GM19025 (cell line): Measurements from ENCODE around the gene CHN2.
"Not testable (repeated sequence)": the region's sequence is repeated elsewhere in the genome, so short reads cannot be mapped to it uniquely, and the experiment has no call there.

ENCODE experiments used
- ATAC-seq: cut with Tn5 transposase; IDR thresholded peaks from one replicate; pipeline ENCODE4 v1.9.1; 2021; ENCODE audit warnings: mild to moderate bottlenecking, low read depth, moderate library complexity; ENCODE audit not compliant: unreplicated experiment

CHN2 gene

DNA sequence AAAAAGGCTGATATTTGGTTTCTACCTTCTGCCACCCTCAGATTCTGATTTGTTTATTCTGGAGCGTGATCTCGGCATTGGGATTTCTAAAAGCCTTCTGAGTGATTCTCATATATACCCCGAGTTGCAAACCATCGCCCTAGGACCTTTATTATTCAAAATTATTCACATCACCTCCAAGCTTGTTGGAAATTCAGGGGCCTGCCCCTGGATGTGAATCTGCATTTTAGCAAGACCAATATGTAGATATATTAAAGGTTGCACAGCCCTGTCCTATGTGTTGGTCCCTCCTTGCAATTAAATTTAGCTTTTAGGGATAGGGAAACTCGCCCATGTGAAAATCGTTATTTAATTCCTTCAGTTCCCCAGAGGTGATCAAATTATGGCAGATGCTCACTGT is 9.0 kb upstream of the CHN2 start:
- no peak for ATAC-seq

DNA sequence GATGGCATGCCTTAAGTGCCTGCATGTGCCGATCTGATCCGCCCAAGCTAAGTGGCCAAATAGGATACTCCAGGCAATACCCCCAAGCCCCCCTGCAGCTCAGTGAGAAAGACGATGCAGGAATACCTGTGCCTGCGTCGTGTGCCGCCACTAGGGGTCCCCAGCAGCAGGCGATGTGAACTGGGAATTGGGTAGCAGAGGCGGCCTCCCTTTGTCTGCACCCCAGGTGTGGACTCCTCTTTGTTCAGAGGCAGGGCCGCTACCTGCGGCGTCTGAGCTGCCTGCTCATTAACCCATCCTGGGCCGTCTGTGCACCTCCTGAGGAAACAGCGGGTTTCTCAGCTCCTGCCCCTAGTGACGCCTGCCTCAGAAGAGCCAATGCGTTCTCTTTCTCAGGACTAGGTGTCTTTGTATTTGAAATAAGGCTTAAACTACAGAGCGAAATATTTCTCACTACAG is 4.8 kb upstream of the CHN2 start:
- ATAC-seq, result no peak

DNA sequence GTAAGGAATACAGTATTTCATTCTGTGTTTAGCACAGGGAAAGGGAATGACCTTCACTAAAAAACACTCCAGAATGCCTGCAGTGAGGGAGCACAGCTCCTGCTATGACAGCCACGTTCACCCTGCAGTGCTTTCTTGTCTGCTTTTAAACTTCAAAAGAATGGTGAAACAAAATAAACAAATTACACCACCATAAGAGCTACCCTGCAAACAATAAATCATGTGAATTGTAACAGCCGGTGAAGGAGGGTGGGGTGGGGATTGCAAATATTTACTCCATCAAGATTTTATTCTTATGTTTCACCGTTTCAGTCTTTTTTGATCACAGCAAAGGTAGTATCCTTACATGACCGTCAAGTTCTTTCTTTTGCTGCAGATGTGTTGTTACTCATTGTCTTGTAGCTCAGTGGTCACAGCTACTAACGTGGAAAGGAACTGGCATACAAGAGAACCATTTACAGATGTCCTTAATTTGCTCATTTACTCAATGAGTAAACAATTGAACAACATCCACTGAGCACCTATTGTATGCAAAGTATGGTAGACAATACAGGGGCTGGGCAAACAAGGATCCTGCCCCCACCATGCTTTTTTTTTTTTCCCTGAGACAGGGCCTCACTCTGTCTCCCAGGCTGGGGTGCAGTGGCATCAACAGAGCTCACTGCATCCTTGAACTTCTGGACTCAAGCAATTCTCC is 4.1 kb upstream of the CHN2 start:
- no peak for ATAC-seq

DNA sequence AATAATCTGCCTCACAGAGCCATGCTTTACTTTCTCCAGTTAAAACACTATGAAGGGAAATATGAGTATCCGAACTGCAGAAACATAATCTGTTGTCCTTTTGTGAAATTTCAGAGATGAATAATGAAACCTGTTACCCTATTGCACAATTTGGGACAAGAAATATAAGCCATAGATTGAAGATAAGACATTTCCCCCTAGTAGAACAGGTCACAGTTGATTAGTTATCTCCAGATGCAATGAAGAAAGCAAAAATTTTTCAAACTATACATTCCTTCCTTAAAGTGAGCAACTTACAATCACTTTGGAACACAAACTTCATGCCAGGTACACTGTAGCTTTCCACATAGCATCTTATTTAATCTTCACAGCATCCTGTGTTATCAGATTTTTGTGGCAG is 2.3 kb upstream of the CHN2 start:
- ATAC-seq, result no peak

DNA sequence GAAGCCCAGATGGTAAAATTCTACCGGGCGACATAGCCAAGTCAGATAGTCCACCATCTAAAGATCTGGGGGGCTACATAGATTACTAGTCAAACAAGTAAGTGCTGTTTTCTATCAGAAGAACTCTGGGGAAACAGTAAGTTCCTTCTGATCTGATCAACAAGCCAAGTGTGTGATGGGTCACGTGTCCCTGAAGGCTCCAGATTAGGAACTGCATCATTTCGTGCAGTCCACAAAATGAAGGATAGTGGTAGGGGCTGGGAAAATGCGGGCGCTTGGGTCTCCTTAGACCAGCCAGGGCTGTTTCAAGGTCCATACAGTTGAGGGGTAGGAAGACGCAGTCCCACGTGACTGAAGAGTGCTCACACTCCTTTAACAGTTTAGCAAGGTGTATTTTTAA is 1.8 kb upstream of the CHN2 start:
- no peak for ATAC-seq

DNA sequence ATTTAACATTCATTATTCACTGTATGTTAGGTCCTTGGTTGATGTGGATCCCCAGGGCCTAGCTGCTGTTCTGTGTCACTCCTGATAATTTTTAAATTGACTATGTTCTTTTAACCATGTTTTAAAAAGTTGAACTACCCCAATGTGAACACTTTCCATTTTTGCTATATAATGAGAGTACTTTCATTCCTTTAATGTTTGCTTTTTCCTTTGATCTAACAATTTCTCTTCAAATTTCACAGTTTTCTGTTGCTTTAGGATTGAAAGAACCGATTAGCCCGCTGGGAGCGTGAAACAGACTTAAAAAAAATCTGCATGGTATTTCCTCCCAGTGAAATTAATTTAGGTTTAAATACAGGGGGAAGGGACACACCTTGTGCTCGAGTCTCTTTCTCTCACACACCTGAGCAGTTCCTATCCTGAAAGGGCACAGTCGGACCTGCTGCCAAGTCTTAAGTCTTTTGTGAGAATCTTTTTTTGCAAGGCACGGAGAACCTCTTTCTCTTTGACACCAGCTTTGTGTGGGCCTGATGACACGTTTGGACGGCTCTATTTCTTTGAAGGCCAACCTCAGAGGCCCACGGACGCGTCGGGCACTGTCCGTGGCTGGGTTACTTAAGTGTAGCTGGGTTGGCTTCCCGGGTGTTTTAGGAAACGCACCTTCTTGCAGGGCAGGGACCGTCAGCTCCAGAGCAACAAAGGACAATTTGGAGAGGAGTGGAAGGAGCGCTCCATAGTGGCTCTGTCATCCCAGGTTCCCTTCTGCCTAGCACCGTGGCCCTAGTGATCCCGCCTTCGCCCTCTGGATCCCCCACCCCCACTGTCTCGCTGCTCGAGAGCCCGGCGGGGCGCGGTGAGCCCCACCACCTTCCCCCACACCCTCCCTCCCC is 1.0 kb upstream of the CHN2 start:
- no peak for ATAC-seq

DNA sequence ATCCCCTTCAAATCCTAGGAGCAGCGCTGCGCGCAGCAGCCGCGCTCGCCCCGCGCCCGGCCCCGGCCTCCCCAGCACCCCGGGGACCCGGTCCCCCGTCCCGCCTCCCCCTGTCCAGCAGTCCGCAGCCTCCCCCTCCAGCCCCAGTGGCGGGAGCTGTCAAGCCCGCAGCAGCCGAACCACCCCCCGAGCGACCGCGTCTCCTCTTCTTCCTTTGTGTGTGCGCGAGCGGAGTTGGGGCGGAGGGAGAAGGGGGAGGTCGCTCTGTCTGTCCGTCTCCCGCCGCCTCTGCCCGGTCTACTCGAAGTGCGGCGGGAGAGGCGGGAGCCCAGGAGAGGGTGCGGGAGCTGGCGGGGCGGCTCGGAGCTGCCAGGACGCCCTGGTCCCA is 375 bp upstream of the CHN2 start:
- no peak for ATAC-seq

DNA sequence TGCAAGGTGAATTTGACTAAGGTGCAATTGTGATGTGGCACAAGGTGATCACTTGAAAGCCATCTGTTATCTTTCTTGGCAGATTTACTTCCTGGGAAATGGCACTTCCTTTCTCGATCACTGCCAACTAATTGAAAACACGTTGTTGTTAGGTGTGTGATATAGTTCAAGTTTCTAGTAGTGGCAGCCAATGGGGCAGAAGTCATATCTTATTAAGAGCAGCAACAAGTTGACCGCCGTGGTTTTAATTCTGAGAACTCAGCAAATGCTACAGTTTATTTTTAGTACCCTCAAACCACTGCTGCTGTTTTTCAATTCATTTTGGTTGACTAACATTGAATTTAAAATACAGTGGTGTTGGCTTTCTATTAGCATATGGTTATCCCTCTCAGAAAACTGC is 1.6 kb downstream of the CHN2 start:
- ATAC-seq, result no peak

DNA sequence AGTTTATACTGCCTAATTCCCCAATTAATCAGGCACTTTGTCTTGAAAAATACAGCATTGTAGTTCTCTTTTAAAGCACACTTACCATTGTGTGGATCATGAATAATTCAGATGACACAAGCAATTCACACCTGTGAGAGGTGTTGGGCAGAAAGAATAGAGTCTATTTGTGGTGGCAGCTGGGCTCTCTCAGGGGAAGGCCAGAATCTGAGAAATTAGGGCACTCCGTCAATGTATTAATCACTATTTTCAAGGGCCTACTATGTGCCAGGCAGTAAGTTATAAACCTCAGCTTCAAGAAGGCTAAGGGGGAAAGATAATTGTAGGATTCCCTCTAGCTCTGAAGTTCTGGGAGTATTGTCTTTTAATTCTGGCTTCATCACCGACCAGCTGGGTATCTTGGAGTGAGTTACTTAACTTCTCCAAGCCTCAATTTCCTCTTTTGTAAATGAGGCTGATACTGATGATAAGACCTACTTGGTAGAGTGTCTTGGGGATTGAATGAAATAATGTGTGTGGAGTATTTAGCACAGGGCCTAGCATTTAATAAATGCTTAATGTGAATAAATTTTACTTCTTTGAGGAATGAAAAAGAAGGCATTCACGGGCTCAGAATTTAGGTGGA is 2.5 kb downstream of the CHN2 start:
- no peak for ATAC-seq

DNA sequence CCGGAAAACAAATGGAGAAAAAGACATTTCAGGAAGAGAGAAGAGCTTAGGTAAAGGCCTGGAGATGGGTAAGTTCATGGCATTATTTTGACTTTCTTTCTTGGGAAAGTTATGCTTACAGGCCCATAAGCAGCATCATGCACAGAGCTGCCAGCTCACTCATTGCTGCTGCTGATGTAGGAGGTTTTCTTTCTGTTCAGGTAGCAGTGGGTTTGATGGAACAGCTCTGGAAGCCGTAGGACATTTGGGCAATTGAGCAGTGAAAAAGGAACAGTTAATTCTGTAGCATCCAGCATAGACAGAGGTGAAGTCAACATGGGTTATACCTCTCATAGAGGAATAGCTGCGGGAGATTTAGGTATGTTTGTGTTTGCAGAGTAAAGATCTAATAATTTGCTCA is 3.3 kb downstream of the CHN2 start:
- no peak for ATAC-seq

DNA sequence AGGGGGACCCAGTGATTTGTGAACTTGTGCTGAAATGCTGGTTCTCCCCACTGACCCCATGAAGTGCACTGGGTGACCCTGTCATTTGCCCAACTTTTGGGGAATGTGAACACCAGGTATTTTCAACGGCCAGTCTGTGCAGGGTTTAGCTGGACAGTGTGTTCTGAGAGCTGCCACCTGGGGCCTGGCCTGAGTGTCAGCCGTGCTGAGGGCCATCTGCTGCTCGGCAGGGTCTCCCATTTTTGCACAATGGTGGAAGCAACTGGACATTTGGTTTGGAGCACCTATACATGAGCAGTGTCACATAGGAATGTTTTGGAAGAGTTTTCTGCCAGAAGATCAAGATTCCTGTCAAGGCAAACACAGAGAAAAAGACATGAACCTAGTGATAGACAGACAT is 5.2 kb downstream of the CHN2 start:
- no peak for ATAC-seq

DNA sequence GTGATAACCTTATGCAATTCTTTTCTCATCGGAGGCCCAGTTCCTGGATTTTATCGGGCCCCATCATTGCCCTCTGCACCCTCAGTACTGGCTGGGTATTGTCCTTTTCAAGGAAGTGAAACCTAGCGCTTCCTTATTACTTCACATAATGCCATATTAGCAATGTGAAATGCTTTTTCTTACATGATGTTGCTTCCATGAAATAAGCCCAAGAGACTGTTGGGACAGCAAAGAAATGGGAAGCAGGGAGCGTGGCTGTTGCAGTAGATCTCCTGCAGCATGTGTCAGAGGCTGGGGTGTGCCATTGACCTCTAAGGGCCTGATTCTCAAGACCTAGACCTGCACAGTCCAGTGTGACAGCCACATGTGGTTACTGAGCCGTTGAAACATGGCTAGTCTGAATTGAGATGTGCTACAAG is 8.1 kb downstream of the CHN2 start:
- no peak for ATAC-seq

DNA sequence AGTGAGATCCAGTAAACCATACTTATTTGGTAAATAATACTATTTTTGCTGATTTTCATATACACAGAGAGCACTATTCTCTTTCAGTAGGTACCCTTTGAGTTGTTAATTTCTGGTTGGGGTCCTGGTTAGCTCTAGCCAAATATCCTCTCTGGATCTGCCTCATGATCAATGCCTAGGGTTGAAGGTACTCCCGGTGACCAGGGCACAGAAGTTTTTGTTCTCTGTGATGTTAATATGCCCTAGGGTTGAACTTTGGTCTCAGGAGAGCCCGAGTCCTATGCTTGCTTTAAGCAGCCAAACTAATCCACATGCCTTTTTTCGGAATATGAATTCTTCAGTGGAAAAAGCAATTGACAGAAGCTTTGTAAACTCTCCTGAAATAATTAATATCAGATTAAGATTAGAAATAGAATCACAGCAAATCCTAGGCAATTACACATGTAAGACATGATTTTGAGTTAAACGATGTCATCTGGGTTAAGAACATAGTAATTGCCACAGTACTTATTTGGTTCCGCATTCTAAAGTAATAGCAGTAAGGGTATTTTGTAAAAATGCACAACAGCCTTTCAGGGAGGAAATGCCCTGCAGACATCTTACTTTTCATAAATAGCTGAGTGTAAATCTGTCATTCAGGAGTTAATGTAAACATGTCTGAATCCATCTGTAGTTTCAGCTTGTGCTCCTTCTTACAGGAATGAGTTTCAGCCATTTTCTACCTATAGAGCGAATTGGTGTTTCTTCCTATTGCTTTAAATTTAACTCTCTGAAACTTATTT is 10.1 kb downstream of the CHN2 start:
- no peak for ATAC-seq

DNA sequence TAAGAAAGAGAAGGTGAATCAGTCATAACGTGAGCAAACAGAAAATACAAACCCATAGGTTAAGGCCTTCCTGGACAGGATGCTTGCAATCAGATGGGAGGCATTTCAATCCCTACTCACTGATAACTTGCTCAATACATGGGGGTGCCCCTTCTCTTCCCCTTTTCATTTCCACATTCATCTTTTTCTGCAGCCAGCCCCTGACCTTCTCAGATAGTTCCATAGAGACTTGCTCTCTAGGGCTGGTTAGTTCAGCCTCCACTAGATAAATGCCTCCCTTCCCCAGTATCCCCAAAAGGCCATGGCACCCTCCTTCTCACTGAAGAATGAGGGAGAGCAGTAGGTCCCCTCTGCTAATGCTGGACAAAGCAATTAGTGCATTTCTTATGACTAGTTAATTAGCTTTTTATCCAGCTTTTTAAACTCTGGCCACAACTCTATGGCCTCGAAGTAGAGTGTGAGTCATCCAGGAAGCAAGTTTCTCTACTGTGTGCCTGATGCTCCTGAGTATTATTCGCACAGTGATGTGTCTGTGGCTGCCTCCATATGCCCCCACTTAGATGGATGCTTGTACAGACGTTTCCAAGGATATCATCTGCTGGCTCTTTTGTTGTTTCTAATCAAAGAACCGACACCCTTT is 12.7 kb downstream of the CHN2 start:
- no peak for ATAC-seq

DNA sequence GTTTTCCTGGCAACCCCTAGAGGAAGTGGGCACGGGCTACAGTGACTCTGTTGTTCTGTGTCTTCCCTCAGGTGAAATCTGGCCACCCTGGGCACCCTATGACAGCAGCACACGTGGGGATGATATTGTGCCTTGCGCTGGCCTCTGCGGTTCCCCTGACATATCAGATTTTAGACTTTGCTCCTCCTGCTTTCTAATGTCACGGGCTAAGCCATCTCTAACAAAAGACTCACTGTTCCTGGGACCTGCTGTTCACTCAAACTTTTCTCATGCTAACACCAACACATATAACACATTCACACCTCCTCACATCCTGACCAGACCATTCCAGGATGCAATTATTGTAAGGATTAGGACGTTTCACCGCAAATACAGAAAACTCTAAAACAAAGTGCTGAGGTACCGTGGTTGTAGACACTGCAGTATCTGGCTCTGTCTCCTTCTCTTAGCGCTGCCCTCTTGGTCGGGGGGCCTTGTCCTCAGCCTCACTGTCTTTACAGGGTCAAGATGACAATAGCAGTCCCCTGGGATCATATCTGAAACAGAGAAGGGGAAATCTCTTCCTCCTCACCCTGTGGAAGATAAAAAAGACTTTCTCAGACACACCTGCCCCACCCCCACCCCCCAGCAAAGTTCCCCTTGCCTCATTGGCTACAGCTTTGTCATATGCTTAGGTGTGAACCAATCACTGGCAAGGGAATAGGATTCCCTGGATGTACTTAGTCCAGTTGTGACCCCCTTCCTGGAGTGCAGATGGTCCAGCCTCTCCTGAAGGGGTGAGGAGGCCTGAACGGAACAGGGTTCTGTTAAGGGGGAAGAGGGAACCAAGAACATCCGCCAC is 14.1 kb downstream of the CHN2 start:
- no peak for ATAC-seq

DNA sequence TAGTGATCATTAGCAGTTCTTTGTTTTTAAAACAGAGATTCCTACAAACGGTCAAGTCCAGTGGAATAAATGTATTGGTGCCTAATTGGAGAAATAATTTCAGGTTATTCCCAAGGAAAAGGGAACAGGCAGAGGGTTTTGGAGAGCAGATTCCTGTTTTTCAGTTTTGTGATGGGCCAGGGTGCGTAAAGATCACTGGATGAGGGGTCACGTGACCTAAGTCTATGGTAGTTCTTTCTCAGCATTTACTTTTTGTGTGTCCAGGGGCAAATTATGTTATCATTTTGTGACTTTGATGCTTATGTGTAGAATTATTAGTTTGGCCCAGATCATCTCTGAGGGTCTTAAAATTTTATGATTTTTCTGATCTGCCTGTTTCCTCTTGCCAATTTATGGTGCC is 15.2 kb downstream of the CHN2 start:
- no peak for ATAC-seq

DNA sequence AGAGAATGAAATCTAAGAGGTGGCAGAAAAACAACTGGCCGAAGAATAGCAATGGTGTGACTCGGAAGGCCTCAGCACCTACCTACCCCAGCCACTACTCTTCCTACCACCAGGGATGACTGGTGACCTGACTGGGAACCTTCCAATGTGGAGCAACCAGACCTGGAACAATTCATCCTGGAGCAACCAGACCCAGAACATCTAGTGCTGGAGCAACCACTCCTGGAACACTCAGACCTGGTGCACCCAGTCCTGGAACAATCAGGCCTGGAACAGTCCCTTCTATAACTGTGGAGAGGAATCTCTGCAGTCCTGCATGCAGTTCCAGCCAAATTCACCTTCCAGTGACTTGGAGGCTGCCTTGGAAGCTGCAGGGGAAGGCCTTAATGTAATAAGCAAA is 18.2 kb downstream of the CHN2 start:
- ATAC-seq, result not testable (repeated sequence)

DNA sequence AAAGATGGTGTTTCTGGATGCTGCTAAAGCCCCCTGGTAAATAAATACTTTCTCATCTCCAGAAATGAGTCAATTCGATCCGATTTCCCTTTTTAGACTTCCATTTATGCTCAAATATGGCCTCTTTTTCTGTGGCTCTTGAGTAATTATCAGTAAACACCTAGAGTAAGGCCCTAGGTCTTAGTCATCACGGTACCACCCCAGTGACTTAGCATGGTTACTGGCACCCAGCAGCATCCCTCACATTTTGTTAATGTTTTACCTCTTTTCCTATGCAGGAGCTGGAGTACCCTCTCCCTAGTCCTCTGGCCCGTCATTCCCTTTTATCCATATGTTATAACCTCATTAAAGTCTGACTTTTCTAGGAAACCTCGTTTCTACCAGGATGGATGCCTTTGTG is 19.5 kb downstream of the CHN2 start:
- ATAC-seq, result no peak

DNA sequence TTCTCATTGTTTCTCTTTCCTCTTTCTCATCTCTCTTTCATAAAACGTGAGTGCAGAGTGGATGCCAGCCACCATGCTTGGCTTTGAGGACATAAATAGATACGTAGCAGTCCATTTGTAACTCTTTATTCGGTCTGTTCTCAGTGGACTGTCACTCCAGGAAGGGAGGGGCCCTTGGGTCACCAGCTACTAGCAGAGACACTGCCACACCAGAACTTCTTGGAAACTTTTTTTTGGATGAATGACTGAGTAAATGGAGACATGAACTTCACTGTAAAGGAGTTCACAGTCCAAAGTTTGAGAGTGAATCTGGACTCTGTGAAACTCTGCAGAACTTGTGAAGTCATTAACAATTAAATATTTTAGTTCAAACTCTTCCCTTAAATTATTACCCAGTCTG is 20.2 kb downstream of the CHN2 start:
- ATAC-seq, result no peak
